ENCODE data around the gene FBXO41.

FBXO41 gene

GRCh38 chr2:73284296-73285158 lies at the start of gene FBXO41:
Gene FBXO41 (minus strand): TSS chr2:73284478. CDS start chr2:73269630, 14,848 bp downstream.
- DNase-seq (ENCODE audit: low read depth, low spot score), result no peak

GRCh38 chr2:73334045-73334444 lies 49.8 kb upstream of the FBXO41 start:
- DNase-seq (ENCODE audit: low read depth, low spot score), result no peak

- DNase-seq (ENCODE audit: low read depth, low spot score), result no peak
Observed at GRCh38 chr2:73333564-73333963, 49.3 kb upstream of the FBXO41 start.

GRCh38 chr2:73324126-73324725 lies 39.9 kb upstream of the FBXO41 start:
- DNase-seq (ENCODE audit: low read depth, low spot score), result no peak

DNA sequence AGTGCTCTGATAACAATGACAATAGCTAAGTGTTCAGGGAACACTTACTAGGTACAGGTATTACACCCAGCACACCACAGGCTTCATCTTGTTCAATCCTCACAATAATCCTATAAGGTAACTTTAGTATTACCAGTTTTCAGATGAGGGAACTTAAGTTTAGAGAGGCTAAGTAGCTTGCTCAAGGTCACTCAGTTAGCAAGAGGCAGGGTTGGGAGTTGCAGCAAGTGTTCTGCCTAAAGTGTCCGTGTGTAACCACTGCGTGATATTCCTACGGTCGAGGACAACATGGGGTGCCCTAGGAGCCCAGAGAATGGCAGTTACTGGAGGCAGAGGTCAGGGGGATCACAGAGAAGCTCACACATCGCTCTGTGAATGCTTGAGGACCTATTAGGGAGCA lies 39.3 kb upstream of the FBXO41 start:
- DNase-seq (ENCODE audit: low read depth, low spot score), result no peak

- no peak for DNase-seq (ENCODE audit: low read depth, low spot score)
Observed at GRCh38 chr2:73314441-73314840, 30.2 kb upstream of the FBXO41 start.

DNA sequence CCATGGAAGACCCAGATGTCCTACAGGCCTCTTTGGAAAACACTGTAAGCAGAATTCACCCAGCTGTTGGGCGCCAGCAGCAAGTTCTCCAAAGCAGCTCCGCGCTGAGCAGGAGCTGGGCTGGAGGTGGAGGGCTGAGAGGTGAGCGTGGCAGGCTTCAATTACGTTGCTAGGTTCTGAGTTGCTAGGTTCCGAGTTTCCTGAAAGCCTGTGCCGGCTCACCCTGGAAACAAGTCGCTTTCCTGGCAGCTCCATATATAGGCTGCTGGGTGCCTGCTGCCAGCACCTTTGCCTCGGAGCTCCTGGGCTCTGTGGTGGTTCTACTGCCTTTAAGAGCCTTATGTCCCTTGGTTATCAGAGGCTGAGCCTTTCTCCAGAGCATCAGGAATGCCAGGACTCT lies 23.4 kb upstream of the FBXO41 start:
- DNase-seq (ENCODE audit: low read depth, low spot score), result no peak

GRCh38 chr2:73301636-73302035 lies 17.4 kb upstream of the FBXO41 start:
- no peak for DNase-seq (ENCODE audit: low read depth, low spot score)

GRCh38 chr2:73300926-73301325 lies 16.6 kb upstream of the FBXO41 start:
- DNase-seq (ENCODE audit: low read depth, low spot score), result no peak

DNA sequence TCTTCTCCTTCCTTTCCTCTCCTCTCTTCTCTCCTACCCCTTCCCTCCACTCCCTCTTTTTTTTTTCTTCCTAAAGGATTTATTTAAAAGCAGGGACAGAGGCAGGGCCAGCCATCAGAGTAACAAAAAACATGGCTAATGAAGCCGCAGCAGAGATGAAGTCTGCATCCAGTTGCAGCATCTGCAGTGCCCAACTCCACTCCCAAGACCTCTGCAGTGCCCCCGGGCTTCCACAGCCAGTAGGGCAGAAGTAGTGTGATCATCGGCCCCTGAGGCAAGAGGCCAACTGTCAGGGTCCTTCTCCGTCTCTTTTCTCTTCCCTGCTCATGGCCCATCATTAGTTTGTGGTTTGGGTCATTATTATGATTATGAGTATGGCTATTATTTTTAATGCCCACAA lies 13.3 kb upstream of the FBXO41 start:
- no peak for DNase-seq (ENCODE audit: low read depth, low spot score)

- DNase-seq (ENCODE audit: low read depth, low spot score), result no peak
Observed at GRCh38 chr2:73297151-73297559, 12.9 kb upstream of the FBXO41 start.

- no peak for DNase-seq (ENCODE audit: low read depth, low spot score)
Observed at GRCh38 chr2:73295751-73296400, 11.6 kb upstream of the FBXO41 start.

GRCh38 chr2:73294239-73294638 lies 10.0 kb upstream of the FBXO41 start:
- no peak for DNase-seq (ENCODE audit: low read depth, low spot score)

GRCh38 chr2:73293534-73294171 lies 9.4 kb upstream of the FBXO41 start, which contains the start of gene EGR4:
Gene EGR4 (minus strand): TSS chr2:73293548. CDS start chr2:73293317, 231 bp downstream.
- no peak for DNase-seq (ENCODE audit: low read depth, low spot score)

DNA sequence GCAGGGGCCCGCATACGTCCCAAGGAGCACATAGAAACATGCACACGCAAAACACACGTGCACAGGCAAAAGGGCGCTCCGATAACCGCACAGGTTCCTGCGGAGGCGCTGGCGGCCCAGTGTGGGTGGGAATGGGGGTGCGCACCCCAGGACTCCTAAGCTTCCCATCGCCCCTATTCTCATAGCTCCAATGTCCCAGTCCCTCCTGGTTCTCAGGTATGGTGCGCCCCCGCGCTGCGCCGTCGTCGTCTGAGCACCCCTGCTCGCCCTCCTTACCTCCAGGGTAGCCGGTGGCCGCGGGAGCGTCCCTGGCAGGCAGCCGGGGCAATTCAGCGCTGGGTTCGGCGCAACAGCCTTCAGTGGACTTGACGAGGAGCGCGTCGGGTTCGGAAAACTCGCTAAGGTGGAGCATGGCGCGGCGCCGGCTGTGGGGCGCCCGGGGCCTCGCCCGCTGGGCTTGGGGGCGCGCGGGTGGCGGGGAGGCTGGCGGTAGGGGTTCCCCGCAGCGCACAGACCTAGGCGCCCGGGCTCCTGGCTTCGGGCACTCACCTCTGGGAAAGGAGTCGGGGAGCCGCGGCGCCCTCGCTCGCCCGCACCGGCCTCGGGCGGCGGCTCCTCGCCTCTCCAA lies 8.7 kb upstream of the FBXO41 start:
- no peak for DNase-seq (ENCODE audit: low read depth, low spot score)

GRCh38 chr2:73292316-73292905 lies 8.1 kb upstream of the FBXO41 start:
- DNase-seq (ENCODE audit: low read depth, low spot score), result no peak

- DNase-seq (ENCODE audit: low read depth, low spot score), result no peak
Observed at GRCh38 chr2:73291461-73292315, 7.4 kb upstream of the FBXO41 start.

GRCh38 chr2:73291093-73291460 lies 6.8 kb upstream of the FBXO41 start:
- DNase-seq (ENCODE audit: low read depth, low spot score), result no peak

GRCh38 chr2:73290049-73290839 lies 6.0 kb upstream of the FBXO41 start:
- no peak for DNase-seq (ENCODE audit: low read depth, low spot score)

DNA sequence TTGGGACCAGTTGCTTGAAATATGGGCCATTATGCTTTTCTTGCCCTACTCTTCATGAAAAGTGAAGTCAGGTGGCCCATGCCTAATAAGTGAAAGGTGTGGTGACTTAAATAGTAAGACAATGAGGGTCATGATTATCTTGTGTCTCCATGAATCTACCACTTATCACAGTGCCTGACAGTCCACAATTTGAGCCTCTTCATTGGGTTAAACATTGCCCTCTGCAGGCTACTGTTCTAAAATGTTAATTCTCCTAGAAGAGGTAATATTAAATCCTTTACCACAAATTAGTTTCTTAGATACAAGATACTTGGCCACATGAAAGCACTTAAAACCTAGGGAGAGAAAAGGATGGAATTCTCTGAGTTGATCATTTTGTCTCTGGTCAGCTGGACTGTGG lies 5.0 kb upstream of the FBXO41 start:
- no peak for DNase-seq (ENCODE audit: low read depth, low spot score)
